HG03139 (cell line): ENCODE data around the gene SORD.
"Not testable (repeated sequence)": the region's sequence is repeated elsewhere in the genome, so short reads cannot be mapped to it uniquely, and the experiment has no call there.

Source experiments
- ATAC-seq: cut with Tn5 transposase; IDR thresholded peaks from one replicate; pipeline ENCODE4 v1.9.1; 2021; ENCODE audit not compliant: unreplicated experiment

The SORD gene

GRCh38 chr15:45058690-45059675, 36.0 kb downstream of the SORD start:
- not testable (repeated sequence) for ATAC-seq

- not testable (repeated sequence) for ATAC-seq
Observed at GRCh38 chr15:45062301-45062700, 39.3 kb downstream of the SORD start.

- no peak for ATAC-seq
Observed at GRCh38 chr15:45064386-45064785, 41.4 kb downstream of the SORD start.

- ATAC-seq = not testable (repeated sequence)
Observed at GRCh38 chr15:45069942-45070360, 47.0 kb downstream of the SORD start.

- not testable (repeated sequence) for ATAC-seq
Observed at GRCh38 chr15:45073602-45074001, 50.6 kb downstream of the SORD start.

GRCh38 chr15:45075440-45076320, 52.7 kb downstream of the SORD start:
- not testable (repeated sequence) for ATAC-seq

- not testable (repeated sequence) for ATAC-seq
Observed at GRCh38 chr15:45077391-45077790, 54.4 kb downstream of the SORD start.

- ATAC-seq = not testable (repeated sequence)
Observed at GRCh38 chr15:45079201-45079600, 56.2 kb downstream of the SORD start.

- ATAC-seq = not testable (repeated sequence)
Observed at GRCh38 chr15:45079628-45080246, 56.7 kb downstream of the SORD start.

- not testable (repeated sequence) for ATAC-seq
Observed at GRCh38 chr15:45080593-45080992, 57.6 kb downstream of the SORD start.

- ATAC-seq = not testable (repeated sequence)
Observed at GRCh38 chr15:45082412-45082811, 59.4 kb downstream of the SORD start.

GRCh38 chr15:45083223-45083622, 60.2 kb downstream of the SORD start:
- no peak for ATAC-seq

- ATAC-seq = no peak
Observed at GRCh38 chr15:45084163-45084562, 61.2 kb downstream of the SORD start.

- no peak for ATAC-seq
Observed at GRCh38 chr15:45087513-45087912, 64.5 kb downstream of the SORD start.

- ATAC-seq = no peak
Observed at GRCh38 chr15:45088801-45089711, 66.1 kb downstream of the SORD start.

- ATAC-seq = no peak
Observed at GRCh38 chr15:45089712-45090373, 66.8 kb downstream of the SORD start.

GRCh38 chr15:45091161-45091560, 68.2 kb downstream of the SORD start:
- ATAC-seq = no peak

- ATAC-seq = no peak
Observed at GRCh38 chr15:45091576-45091975, 68.6 kb downstream of the SORD start.

GRCh38 chr15:45093013-45093412, 70.0 kb downstream of the SORD start:
- ATAC-seq = no peak
